HG03139 (cell line): ENCODE measurements around the gene MYRF.

Source experiments
- ATAC-seq: cut with Tn5 transposase; IDR thresholded peaks from one replicate; pipeline ENCODE4 v1.9.1; 2021; ENCODE audit not compliant: unreplicated experiment

The MYRF gene

GRCh38 chr11:61793083-61793828 is 40.8 kb downstream of the MYRF start:
- peak; percentile 28 for ATAC-seq

- no peak for ATAC-seq
These were observed 41.4 kb downstream of the MYRF start for GRCh38 chr11:61793829-61794204.

DNA sequence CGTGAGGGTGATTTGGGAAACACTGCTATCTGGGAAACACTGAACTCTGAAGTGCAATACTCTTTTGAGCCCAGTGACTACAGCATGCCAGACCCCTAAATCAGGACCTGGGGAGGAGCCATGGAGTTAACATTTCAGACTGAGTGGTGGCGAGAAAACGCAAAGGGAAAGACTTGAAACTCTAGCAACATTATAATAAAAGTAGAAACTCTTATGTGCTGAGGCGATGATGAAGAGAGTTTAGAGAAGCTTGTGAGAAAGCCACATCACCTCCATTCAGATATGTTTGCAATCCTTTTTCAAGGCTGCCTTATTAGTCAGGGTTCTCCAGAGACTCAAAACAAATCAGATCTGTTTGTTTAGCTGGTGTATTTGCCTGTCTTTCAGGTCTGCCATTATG is 42.1 kb downstream of the MYRF start:
- ATAC-seq: no peak

GRCh38 chr11:61795459-61795858 is 43.0 kb downstream of the MYRF start:
- ATAC-seq: no peak

GRCh38 chr11:61795876-61796526 is 43.6 kb downstream of the MYRF start:
- no peak for ATAC-seq

- ATAC-seq: no peak
These were observed 45.0 kb downstream of the MYRF start for GRCh38 chr11:61797263-61797944.

- ATAC-seq: no peak
These were observed 47.3 kb downstream of the MYRF start for GRCh38 chr11:61799665-61800284.

DNA sequence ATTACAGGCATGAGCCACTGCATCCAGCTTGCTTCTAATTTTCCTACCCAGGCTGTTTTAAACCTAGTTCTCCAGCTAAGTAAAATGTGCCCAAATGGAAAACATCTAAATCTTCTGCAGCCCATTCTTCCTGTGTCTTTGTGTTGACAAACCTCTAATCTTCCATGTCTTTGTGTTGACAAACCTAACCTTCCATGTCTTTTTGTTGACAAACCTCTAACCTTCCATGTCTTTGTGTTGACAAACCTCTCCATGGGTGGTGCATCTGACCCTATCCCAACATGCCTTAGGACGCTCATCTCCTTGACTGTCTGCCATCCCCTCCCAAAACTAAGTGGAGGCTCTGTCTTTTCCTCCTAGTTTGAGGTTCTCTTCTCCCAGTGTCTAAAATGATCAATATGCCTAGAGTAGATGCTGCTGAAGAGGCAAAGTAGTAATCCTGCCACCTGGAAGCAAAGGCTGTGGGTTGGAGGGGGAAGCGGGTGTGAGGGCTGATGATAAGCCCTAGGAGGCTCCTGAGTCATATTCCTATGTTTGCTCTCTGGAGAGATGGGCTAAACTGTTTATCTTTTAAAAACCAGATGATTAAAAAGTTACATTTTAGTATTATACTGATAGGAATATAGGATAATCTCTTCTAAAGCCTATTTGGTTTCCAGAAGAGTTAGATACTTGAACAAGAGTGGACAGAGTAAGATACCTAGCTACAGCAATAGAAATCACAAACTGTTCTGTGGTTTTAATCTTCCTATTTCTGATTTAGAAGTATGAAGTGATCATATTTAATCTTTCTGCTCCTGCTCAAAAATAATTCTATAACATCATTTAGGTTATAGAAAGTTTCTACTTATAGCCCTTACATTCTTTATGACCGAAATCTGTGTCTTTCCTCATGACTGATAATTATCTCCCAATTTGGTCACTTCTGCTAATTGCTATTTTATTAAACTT is 48.2 kb downstream of the MYRF start:
- ATAC-seq: no peak

DNA sequence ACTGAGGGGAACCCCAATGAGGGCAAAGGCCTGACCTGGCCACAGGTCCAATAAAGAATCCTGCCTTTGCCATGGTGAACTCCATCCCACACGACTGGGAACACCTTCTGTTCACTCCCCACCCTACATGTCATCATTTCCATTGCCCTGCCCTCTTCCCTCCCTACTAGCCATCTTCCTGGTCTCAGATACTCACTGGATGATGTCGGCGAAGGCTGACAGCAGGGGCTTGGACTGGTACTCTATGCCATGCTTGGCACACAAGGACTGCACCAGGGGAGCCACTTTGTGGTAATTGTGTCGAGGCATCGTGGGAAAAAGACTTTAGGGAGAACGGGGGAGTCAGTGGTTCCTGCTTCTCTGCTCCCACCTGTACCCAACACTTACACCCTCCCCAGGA is 50.2 kb downstream of the MYRF start:
- ATAC-seq: no peak

DNA sequence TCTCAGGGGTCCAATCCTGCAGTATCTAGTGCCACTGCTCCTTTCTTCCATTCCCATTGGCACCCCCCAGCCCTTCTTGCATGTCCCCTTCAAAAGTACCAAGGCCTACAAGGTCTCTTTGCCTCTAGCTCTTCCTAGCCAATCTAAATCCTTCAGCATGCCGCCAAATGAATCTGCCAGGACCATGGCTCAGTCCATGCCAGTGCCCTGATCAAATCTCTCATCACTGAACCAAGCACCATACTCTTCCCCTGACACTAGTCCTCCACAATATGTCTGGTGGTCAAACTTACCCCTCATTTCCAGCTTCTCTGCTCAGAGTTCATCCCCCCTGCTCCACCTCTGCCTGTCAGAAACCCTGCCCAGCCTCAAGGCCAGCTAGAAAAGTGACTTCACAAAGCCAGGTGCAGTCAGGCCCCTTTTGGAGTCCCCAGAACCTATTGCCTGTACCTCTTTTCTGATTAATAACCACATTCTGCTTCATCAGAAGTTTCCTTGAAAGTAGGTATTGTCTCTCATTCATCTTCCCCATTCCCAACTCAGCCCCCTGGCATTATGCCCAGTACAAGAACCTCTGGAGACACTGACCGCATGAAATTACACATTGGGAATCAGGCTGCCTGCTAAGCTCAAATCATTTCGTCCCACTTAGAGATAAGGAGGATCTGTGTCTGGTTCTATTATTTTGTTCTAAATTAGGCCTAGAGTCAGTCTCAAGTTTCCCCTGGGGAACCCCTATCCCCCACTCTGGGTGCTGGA is 51.6 kb downstream of the MYRF start:
- ATAC-seq: no peak

- no peak for ATAC-seq
These were observed 52.7 kb downstream of the MYRF start for GRCh38 chr11:61805146-61805545.

DNA sequence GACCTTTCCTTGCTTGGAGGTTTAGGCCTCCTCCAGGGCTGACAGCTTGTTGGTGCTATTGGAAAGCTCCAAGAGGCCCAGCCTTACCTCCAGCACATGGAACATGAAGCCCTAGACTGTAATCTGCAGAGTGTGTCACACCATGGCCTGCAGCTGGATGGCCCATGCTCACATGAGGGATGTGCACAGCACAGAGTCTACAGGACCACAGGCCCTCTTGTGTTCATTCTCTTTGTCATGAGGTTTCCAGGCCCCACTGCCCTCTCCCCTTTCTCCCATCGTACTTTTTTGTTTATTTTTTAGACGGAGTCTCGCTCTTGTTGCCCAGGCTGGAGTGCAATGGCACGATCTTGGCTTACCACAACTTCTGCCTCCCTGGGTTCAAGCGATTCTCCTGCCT is 54.3 kb downstream of the MYRF start:
- ATAC-seq: no peak

- ATAC-seq: no peak
These were observed 58.3 kb downstream of the MYRF start for GRCh38 chr11:61810671-61811175.

GRCh38 chr11:61811831-61812230 is 59.4 kb downstream of the MYRF start:
- ATAC-seq: no peak

GRCh38 chr11:61812736-61813411 is 60.4 kb downstream of the MYRF start:
- ATAC-seq: no peak

- ATAC-seq: no peak
These were observed 62.0 kb downstream of the MYRF start for GRCh38 chr11:61814247-61814957.

GRCh38 chr11:61814958-61815789 is 62.7 kb downstream of the MYRF start:
- ATAC-seq: peak; percentile 38
